Astrocyte (in vitro differentiated cells and primary cell): Measurements from ENCODE around the gene RPAP2. TPM values are rescaled to one million over a fixed set of nuclear protein-coding genes. Genes with fewer than 3 reads are reported as not detected.

Experiments
- DNase-seq: peaks from one replicate; pipeline ENCODE4 v3.0.0-alpha.2; 2010; ENCODE audit warnings: low read depth
- FAIRE-seq: peaks from 2 replicates; lab custom pipeline; 2011; peaks lifted over from hg19 to GRCh38; lab: Jason Lieb, UNC
- H2AFZ ChIP-seq: 2 replicates; pipeline ENCODE4 v1.6.0; 2012; ENCODE audit warnings: low read depth, low read length, inconsistent platforms
- H3K27ac ChIP-seq: 2 replicates; pipeline ENCODE4 v1.5.1; 2011; ENCODE audit warnings: low read depth, low read length, inconsistent platforms
- H3K27me3 ChIP-seq: 2 replicates; pipeline ENCODE4 v1.6.0; 2011; ENCODE audit warnings: low read length, inconsistent platforms; ENCODE audit not compliant: insufficient read depth
- H3K36me3 ChIP-seq: 2 replicates; pipeline ENCODE4 v1.5.1; 2011; ENCODE audit warnings: low read length, inconsistent platforms; ENCODE audit not compliant: insufficient read depth
- H3K4me1 ChIP-seq: 2 replicates; pipeline ENCODE4 v1.5.1; 2011; ENCODE audit warnings: low read length, inconsistent platforms; ENCODE audit not compliant: insufficient read depth
- H3K4me2 ChIP-seq: 2 replicates; pipeline ENCODE4 v1.6.0; 2012; ENCODE audit warnings: low read length, inconsistent platforms
- H3K4me3 ChIP-seq: 2 replicates; pipeline ENCODE4 v1.5.1; 2011; ENCODE audit warnings: low read depth, mild to moderate bottlenecking, low read length, inconsistent platforms; ENCODE audit not compliant: insufficient read depth
- H3K79me2 ChIP-seq: 2 replicates; pipeline ENCODE4 v1.6.0; 2012; ENCODE audit warnings: mild to moderate bottlenecking, low read length, inconsistent platforms; ENCODE audit not compliant: insufficient read depth
- H3K9ac ChIP-seq: 2 replicates; pipeline ENCODE4 v1.6.0; 2012; ENCODE audit warnings: mild to moderate bottlenecking, low read length, inconsistent platforms
- H3K9me3 ChIP-seq: 2 replicates; pipeline ENCODE4 v1.5.1; 2012; ENCODE audit warnings: low read depth, mild to moderate bottlenecking, low read length, inconsistent platforms; ENCODE audit not compliant: insufficient read depth
- H4K20me1 ChIP-seq: 2 replicates; pipeline ENCODE4 v1.6.0; 2012; ENCODE audit warnings: low read length, inconsistent platforms; ENCODE audit not compliant: insufficient read depth
- H3K27ac Mint-ChIP-seq: one replicate; pipeline ENCODE4 v1.8.0; 2021; ENCODE audit warnings: mild to moderate bottlenecking, mixed read lengths; ENCODE audit not compliant: unreplicated experiment
- H3K27me3 Mint-ChIP-seq: one replicate; pipeline ENCODE4 v1.8.0; 2021; ENCODE audit warnings: low read depth, mixed read lengths; ENCODE audit not compliant: unreplicated experiment
- H3K36me3 Mint-ChIP-seq: one replicate; pipeline ENCODE4 v1.8.0; 2021; ENCODE audit warnings: low read depth, mixed read lengths; ENCODE audit not compliant: unreplicated experiment
- H3K4me1 Mint-ChIP-seq: one replicate; pipeline ENCODE4 v1.8.0; 2021; ENCODE audit warnings: low read depth, mixed read lengths; ENCODE audit not compliant: unreplicated experiment
- H3K4me3 Mint-ChIP-seq: one replicate; pipeline ENCODE4 v1.8.0; 2021; ENCODE audit warnings: mild to moderate bottlenecking, moderate library complexity, mixed read lengths; ENCODE audit not compliant: unreplicated experiment
- H3K9me3 Mint-ChIP-seq: one replicate; pipeline ENCODE4 v1.8.0; 2021; ENCODE audit warnings: mild to moderate bottlenecking, mixed read lengths; ENCODE audit not compliant: unreplicated experiment
- EZH2 ChIP-seq: IDR thresholded peaks from 2 replicates; pipeline ENCODE4 v1.6.1; 2012; ENCODE audit warnings: mild to moderate bottlenecking, low read length, inconsistent platforms; ENCODE audit not compliant: insufficient read depth
- total RNA-seq: library from RNA; stranded (reverse); gene quantifications from 2 replicates; pipeline ENCODE4 v1.2.1, GENCODE V29; 2021
- TF ChIP-seq, protein P1 (sequence below): IDR thresholded peaks from 2 replicates; pipeline ENCODE4 v1.5.1; 2011; ENCODE audit warnings: low read depth, mild to moderate bottlenecking, inconsistent platforms, low read length, moderate library complexity; ENCODE audit not compliant: insufficient read depth

RPAP2 gene
- total RNA-seq, 1 donor from 2014 or later = 23.0 TPM

DNA sequence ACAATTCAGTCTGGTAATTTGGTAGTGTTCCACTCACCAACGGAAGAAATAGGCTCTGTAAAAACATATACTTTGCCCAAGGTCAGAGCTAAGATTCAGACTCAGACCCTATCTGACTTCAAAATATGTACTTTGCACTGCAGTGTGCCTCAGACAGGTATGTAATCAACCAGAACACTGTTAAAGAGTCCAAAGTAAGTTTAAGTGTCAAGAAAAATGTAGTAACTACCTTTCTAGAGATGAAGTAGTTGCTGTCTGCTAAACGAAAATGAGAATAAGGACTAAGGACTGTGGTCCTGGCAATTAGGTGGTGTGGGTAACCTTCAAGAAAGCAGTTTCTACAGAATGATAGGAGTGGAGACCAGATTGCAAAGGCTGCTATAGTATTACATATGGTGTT is 61.1 kb downstream of the RPAP2 start:
- Mint-ChIP-seq H3K27ac (no peak overlapping the region), H3K36me3 (peaks cover 12% of the 10 kb centered on the region), H3K4me1 (no peaks in the 10 kb centered on the region), H3K9me3 (no peaks in the 10 kb centered on the region), H3K4me3 (no peak overlapping the region), H3K27me3 (no peaks in the 10 kb centered on the region)
- Histone ChIP-seq H3K79me2 (no peaks in the 10 kb centered on the region), H3K9ac (no peak overlapping the region), H3K4me2 (no peak overlapping the region), H3K4me1 (no peaks in the 10 kb centered on the region), H2AFZ (no peak overlapping the region), H3K4me3 (no peak overlapping the region), H3K27ac (no peak overlapping the region), H3K27me3 (no peaks in the 10 kb centered on the region), H3K36me3 (no peaks in the 10 kb centered on the region), H4K20me1 (no peaks in the 10 kb centered on the region), H3K9me3 (no peaks in the 10 kb centered on the region)
- TF ChIP-seq, protein P1, sequence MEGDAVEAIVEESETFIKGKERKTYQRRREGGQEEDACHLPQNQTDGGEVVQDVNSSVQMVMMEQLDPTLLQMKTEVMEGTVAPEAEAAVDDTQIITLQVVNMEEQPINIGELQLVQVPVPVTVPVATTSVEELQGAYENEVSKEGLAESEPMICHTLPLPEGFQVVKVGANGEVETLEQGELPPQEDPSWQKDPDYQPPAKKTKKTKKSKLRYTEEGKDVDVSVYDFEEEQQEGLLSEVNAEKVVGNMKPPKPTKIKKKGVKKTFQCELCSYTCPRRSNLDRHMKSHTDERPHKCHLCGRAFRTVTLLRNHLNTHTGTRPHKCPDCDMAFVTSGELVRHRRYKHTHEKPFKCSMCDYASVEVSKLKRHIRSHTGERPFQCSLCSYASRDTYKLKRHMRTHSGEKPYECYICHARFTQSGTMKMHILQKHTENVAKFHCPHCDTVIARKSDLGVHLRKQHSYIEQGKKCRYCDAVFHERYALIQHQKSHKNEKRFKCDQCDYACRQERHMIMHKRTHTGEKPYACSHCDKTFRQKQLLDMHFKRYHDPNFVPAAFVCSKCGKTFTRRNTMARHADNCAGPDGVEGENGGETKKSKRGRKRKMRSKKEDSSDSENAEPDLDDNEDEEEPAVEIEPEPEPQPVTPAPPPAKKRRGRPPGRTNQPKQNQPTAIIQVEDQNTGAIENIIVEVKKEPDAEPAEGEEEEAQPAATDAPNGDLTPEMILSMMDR = no peak
- TF ChIP-seq EZH2 = no peak
- DNase-seq (no peak), FAIRE-seq (no peak)

DNA sequence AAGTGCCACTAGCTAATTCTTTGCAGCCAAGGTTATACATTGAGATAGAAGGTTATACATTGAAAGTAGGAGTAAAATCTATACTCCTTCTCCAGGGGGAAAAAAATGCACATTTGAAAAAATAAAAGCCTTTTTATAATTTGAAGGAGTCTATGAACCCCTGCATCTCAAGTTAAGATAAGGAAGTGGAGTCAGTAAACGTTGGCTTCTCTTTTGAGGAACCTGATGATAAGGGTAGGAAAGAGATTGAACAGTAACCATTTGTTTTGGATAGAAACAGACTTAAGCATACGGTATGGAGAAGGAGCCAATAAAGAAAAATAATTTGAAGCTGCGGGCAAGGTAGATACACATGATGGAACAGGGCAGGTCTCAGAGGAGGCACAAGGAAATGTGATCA is 64.1 kb downstream of the RPAP2 start:
- H3K9me3 ChIP-seq = no peaks in the 10 kb centered on the region
- Mint-ChIP-seq H3K4me1 (no peaks in the 10 kb centered on the region), H3K27ac (no peak overlapping the region), H3K4me3 (no peak overlapping the region), H3K9me3 (no peaks in the 10 kb centered on the region), H3K36me3 (peaks cover 7% of the 10 kb centered on the region), H3K27me3 (no peaks in the 10 kb centered on the region)
- DNase-seq (no peak), FAIRE-seq (no peak)
- H4K20me1 ChIP-seq = no peaks in the 10 kb centered on the region
- no peak overlapping the region for H2AFZ ChIP-seq
- no peak overlapping the region for H3K4me3 ChIP-seq
- H3K4me2 ChIP-seq = no peak overlapping the region
- H3K27ac ChIP-seq = no peak overlapping the region
- no peak overlapping the region for H3K9ac ChIP-seq
- no peak for TF ChIP-seq EZH2
- TF ChIP-seq, protein P1 = no peak
- H3K36me3 ChIP-seq = peaks cover 7% of the 10 kb centered on the region
- no peaks in the 10 kb centered on the region for H3K79me2 ChIP-seq
- no peaks in the 10 kb centered on the region for H3K27me3 ChIP-seq
- no peaks in the 10 kb centered on the region for H3K4me1 ChIP-seq

DNA sequence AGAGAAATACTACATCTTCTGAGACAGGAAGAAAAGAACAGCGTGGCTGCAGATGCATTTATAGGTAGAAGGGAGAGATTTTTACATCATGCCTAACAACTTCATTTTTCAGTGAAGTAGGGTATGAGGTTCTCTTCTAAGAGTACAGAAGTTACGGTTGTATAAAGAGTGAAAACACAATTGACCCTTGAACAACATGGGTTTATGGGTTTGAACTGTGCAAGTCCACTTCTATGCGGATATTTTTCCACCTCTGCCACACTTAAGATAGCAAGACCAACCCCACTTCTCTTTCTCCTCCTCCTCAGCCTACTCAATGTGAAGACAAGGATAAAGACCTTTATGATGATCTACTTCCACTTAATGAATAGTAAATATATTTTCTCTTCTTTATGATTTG is 64.5 kb downstream of the RPAP2 start:
- Histone ChIP-seq H3K27me3 (no peaks in the 10 kb centered on the region), H2AFZ (no peak overlapping the region), H4K20me1 (no peaks in the 10 kb centered on the region), H3K4me2 (no peak overlapping the region), H3K9me3 (no peaks in the 10 kb centered on the region), H3K79me2 (no peaks in the 10 kb centered on the region), H3K27ac (no peak overlapping the region), H3K36me3 (peaks cover 7% of the 10 kb centered on the region), H3K9ac (no peak overlapping the region), H3K4me1 (no peaks in the 10 kb centered on the region), H3K4me3 (no peak overlapping the region)
- DNase-seq (no peak), FAIRE-seq (no peak)
- Mint-ChIP-seq H3K27me3 (no peaks in the 10 kb centered on the region), H3K9me3 (no peaks in the 10 kb centered on the region), H3K36me3 (peaks cover 3% of the 10 kb centered on the region), H3K27ac (no peak overlapping the region), H3K4me3 (no peak overlapping the region), H3K4me1 (no peaks in the 10 kb centered on the region)
- TF ChIP-seq, protein P1 = no peak
- no peak for TF ChIP-seq EZH2
